HCT116 (cell line): Measurements from ENCODE around the gene TMEM63B.

ENCODE experiments used
- CEBPB ChIP-seq: IDR thresholded peaks from 2 replicates; pipeline ENCODE4 v1.6.1; 2012; ENCODE audit warnings: low read depth
- CTCF ChIP-seq, 3 experiments: fragments of 200-600 bp in 1 of 3; sonication (generic) in 1 of 3; IDR thresholded peaks in 2 of 3; conservative IDR thresholded peaks in 1 of 3; 2 replicates each; pipeline ENCODE4 v1.5.1; 2012 to 2017; ENCODE audit warnings: low read depth in 2 of 3, low read length in 2 of 3, antibody characterized with exemption in 1 of 3, borderline replicate concordance in 1 of 3, control low read depth in 1 of 3, mild to moderate bottlenecking in 1 of 3, mixed read lengths in 1 of 3, mixed run types in 1 of 3, moderate library complexity in 1 of 3; ENCODE audit not compliant: insufficient read depth in 1 of 3
- EZH2 ChIP-seq: fragments of 200-600 bp; sonication (generic); IDR thresholded peaks from 2 replicates; pipeline ENCODE4 v1.6.1; 2017; ENCODE audit warnings: antibody characterized with exemption, mixed run types
- POLR2AphosphoS5 ChIP-seq: IDR thresholded peaks from 2 replicates; pipeline ENCODE4 v1.6.1; 2011; ENCODE audit warnings: mild to moderate bottlenecking, low read depth, low read length, moderate library complexity

- no peak for TF ChIP-seq CTCF (IDR thresholded peaks at IDR 0.05 in 2 of 3, conservative IDR thresholded peaks at IDR 0.05 in 1 of 3; ENCODE audit: borderline replicate concordance in 1 of 3, insufficient read depth in 1 of 3, low read depth in 2 of 3, low read length in 2 of 3)
- TF ChIP-seq POLR2AphosphoS5 = no peak
- TF ChIP-seq EZH2 = no peak
- TF ChIP-seq CEBPB = no peak
Measured at GRCh38 chr6:44117397-44118128, 9.8 kb upstream of the TMEM63B start.
